ENCODE measurements around the gene CNTN4.

GRCh38 chr3:2957115-2957514 is 858.4 kb downstream of the CNTN4 start:
- TF ChIP-seq, protein P1, sequence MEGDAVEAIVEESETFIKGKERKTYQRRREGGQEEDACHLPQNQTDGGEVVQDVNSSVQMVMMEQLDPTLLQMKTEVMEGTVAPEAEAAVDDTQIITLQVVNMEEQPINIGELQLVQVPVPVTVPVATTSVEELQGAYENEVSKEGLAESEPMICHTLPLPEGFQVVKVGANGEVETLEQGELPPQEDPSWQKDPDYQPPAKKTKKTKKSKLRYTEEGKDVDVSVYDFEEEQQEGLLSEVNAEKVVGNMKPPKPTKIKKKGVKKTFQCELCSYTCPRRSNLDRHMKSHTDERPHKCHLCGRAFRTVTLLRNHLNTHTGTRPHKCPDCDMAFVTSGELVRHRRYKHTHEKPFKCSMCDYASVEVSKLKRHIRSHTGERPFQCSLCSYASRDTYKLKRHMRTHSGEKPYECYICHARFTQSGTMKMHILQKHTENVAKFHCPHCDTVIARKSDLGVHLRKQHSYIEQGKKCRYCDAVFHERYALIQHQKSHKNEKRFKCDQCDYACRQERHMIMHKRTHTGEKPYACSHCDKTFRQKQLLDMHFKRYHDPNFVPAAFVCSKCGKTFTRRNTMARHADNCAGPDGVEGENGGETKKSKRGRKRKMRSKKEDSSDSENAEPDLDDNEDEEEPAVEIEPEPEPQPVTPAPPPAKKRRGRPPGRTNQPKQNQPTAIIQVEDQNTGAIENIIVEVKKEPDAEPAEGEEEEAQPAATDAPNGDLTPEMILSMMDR (conservative IDR thresholded peaks at IDR 0.05; ENCODE audit: low read depth, low read length), result no peak
- TF ChIP-seq EZH2 (IDR thresholded peaks at IDR 0.05; ENCODE audit: borderline replicate concordance, low read depth, low read length, poor library complexity, severe bottlenecking), result no peak

Data from A673 (cell line).